ENCODE data around the gene ZNF579.

- TF ChIP-seq POLR2A (IDR thresholded peaks at IDR 0.05; ENCODE audit: low read depth, low read length) (no peak), CTCF (IDR thresholded peaks at IDR 0.05; ENCODE audit: extremely low read depth in 1 of 2, insufficient read depth in 1 of 2, low read depth in 1 of 2, low read length in 2 of 2) (no peak), EZH2 (IDR thresholded peaks at IDR 0.05; ENCODE audit: borderline replicate concordance, low read depth, low read length, severe bottlenecking) (no peak), MAX (IDR thresholded peaks at IDR 0.05; ENCODE audit: insufficient read depth, insufficient read length) (no peak), POLR2AphosphoS5 (IDR thresholded peaks at IDR 0.05; ENCODE audit: insufficient read depth, low read depth, low read length) (no peak), MYC (IDR thresholded peaks at IDR 0.05; ENCODE audit: low read depth, low read length) (no peak), GATA2 (IDR thresholded peaks at IDR 0.05; ENCODE audit: insufficient read depth, insufficient read length, low read depth, low read length) (no peak)
Measured at GRCh38 chr19:55611983-55612645, 31.5 kb upstream of the ZNF579 start.
